HUES6 (cell line): ENCODE results near the gene CBFA2T3.

ENCODE experiments used
- H3K27ac ChIP-seq: 2 replicates; pipeline ENCODE4 v1.7.0; 2013; ENCODE audit warnings: low read depth, mild to moderate bottlenecking, low read length, inconsistent platforms
- H3K27me3 ChIP-seq: 2 replicates; pipeline ENCODE4 v1.6.1; 2013; ENCODE audit warnings: low read length; ENCODE audit not compliant: control insufficient read depth, insufficient read depth
- H3K36me3 ChIP-seq: 2 replicates; pipeline ENCODE4 v1.6.1; 2013; ENCODE audit warnings: low read length; ENCODE audit not compliant: control insufficient read depth, insufficient read depth
- H3K4me1 ChIP-seq: 2 replicates; pipeline ENCODE4 v1.6.1; 2013; ENCODE audit warnings: low read length; ENCODE audit not compliant: control insufficient read depth, insufficient read depth
- H3K4me3 ChIP-seq: 2 replicates; pipeline ENCODE4 v1.5.1; 2013; ENCODE audit warnings: low read depth, low read length
- H3K9ac ChIP-seq: one replicate; pipeline ENCODE4 v1.6.1; 2013; ENCODE audit warnings: mild to moderate bottlenecking, low read length
- H3K9me3 ChIP-seq: 2 replicates; pipeline ENCODE4 v1.6.1; 2013; ENCODE audit warnings: low read depth, low read length; ENCODE audit not compliant: control insufficient read depth, insufficient read depth

Gene CBFA2T3

GRCh38 chr16:88874938-88875599 is 101.9 kb downstream of the CBFA2T3 start:
- H3K4me1 ChIP-seq, result no peaks in the 10 kb centered on the region
- H3K27me3 ChIP-seq, result no peaks in the 10 kb centered on the region
- no peak overlapping the region for H3K4me3 ChIP-seq
- H3K27ac ChIP-seq, result no peak overlapping the region
- H3K9me3 ChIP-seq, result no peaks in the 10 kb centered on the region
- H3K36me3 ChIP-seq, result no peaks in the 10 kb centered on the region
- no peak overlapping the region for H3K9ac ChIP-seq

DNA sequence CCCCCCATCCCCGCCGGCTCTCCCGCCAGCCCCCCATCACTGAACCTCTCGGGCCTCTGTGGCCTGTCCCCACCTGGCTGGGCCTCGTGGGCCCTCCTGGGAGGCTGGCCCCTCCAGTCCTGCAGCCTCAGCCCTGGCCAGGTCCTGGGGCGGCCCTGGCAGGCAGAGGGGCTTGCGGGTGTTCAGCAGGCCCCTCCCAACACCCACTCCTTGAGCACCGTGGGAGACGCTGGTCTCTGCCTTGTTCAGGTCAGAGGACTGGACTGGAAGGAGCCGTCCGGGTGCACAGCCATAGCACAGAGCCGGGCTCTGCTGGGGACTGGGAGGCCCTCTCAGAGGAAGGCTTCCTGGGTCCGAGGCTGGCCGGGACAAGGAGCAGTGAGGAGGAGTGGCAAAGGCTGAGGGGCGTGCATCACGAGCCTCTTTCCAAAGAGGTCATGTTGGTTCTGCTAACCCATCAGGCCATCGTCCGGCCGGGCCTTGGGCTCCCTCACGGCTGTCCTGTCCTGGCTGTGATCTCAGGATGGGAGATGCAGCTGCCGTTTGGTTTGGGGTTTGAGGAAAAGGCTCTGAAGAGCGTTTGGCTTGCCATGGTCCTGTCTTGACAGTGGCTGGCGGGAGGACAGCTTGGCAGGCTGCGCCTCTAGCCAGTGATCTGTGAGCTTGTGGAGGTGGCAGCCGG is 104.2 kb downstream of the CBFA2T3 start:
- H3K4me1 ChIP-seq, result no peaks in the 10 kb centered on the region
- no peaks in the 10 kb centered on the region for H3K36me3 ChIP-seq
- no peak overlapping the region for H3K27ac ChIP-seq
- H3K4me3 ChIP-seq, result no peak overlapping the region
- H3K9ac ChIP-seq, result no peak overlapping the region
- peaks cover 5% of the 10 kb centered on the region; the same call in 1 of the 2 replicates for H3K27me3 ChIP-seq
- H3K9me3 ChIP-seq, result no peaks in the 10 kb centered on the region

GRCh38 chr16:88871730-88872416 is 105.1 kb downstream of the CBFA2T3 start:
- H3K36me3 ChIP-seq, result no peaks in the 10 kb centered on the region
- no peaks in the 10 kb centered on the region for H3K4me1 ChIP-seq
- H3K27ac ChIP-seq, result no peak overlapping the region
- no peak overlapping the region for H3K4me3 ChIP-seq
- no peaks in the 10 kb centered on the region for H3K9me3 ChIP-seq
- H3K27me3 ChIP-seq, result peaks cover 5% of the 10 kb centered on the region; the same call in 1 of the 2 replicates
- H3K9ac ChIP-seq, result no peak overlapping the region

GRCh38 chr16:88871349-88871702 is 105.7 kb downstream of the CBFA2T3 start:
- H3K36me3 ChIP-seq, result no peaks in the 10 kb centered on the region
- no peak overlapping the region for H3K4me3 ChIP-seq
- no peak overlapping the region for H3K9ac ChIP-seq
- peaks cover 5% of the 10 kb centered on the region; the same call in 1 of the 2 replicates for H3K27me3 ChIP-seq
- H3K27ac ChIP-seq, result no peak overlapping the region
- no peaks in the 10 kb centered on the region for H3K4me1 ChIP-seq
- no peaks in the 10 kb centered on the region for H3K9me3 ChIP-seq

DNA sequence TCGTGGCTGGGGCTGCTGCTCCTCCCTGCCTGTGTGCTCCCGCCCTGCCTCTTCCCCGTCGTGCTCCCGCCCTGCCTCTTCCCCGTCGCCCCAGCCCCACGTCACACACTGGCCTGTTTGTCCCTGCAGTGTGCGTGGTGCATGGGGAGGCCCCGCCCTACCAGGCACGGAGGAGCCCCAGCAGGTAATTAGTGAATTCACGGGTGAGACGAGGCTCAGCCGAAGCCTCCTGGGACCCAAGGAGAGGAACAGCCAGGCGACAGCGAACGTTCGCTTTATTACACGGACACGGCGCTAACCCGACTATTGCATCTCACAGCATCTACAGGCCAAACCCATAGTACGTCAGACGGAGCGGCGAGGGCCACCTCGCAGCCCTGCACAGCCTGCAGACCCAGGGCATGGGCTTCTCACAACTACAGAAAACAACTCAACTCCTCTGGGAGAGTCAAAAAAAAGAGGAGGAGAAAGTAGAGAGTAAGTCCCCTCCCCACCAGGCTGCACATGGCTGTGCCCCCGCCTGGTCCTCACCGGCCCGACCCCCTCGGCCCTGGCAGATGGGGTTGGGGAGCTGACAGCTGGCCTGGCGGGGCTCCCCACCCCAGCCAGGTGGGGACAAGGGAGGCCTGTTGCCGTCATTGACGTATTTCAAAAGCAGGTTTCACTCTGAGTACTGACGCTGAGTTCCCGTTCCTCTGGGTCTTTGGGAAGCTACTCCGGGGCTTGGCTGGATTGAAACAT is 106.2 kb downstream of the CBFA2T3 start:
- Histone ChIP-seq H3K27ac (no peak overlapping the region), H3K4me1 (no peaks in the 10 kb centered on the region), H3K27me3 (peaks cover 5% of the 10 kb centered on the region; the same call in 1 of the 2 replicates)

GRCh38 chr16:88869673-88869980 is 107.4 kb downstream of the CBFA2T3 start:
- no peak overlapping the region for H3K4me3 ChIP-seq
- peaks cover 5% of the 10 kb centered on the region; the same call in 1 of the 2 replicates for H3K27me3 ChIP-seq
- H3K36me3 ChIP-seq, result no peaks in the 10 kb centered on the region

More for the DNA sequence above, 106.2 kb downstream of the CBFA2T3 start:
- no peak overlapping the region for H3K4me3 ChIP-seq
- no peaks in the 10 kb centered on the region for H3K9me3 ChIP-seq
- H3K36me3 ChIP-seq, result no peaks in the 10 kb centered on the region
- H3K9ac ChIP-seq, result no peak overlapping the region

DNA sequence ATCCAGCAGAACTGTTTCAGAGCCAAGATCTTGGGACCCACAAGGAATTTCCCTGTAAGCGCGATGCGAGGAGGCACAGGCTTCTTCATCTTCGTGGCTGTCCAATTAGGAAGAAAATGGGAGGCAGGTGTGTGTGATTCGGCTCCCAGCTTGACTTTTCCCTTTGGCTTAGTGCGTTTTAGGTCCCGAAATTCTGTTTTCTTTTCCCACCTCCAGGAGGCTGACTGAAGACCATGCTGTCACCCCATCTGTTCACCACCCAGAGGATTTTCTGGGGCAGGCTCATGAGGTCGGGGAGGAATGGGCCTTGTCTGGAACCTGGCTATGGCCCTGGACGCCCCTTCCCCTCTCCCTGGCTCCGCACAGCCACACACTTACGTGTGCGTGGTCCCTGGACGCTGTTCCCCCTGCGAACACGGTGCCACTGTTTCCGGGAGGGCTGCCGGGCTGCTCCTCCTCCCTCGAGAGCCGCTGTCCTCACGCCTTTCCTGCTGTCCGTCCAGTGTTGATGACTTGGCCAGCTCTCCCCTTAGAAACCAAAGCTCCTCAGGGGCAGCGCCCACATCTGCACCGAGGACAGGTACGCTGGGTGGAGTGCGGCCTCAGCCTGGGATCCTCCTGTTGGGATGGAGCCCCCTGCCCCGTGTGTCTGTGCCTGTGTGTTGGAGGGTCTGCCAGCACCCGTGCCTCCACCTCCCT is 107.9 kb downstream of the CBFA2T3 start:
- Histone ChIP-seq H3K27me3 (peaks cover 5% of the 10 kb centered on the region; the same call in 1 of the 2 replicates), H3K9me3 (no peaks in the 10 kb centered on the region)

More at GRCh38 chr16:88869673-88869980, 107.4 kb downstream of the CBFA2T3 start:
- Histone ChIP-seq H3K9me3 (no peaks in the 10 kb centered on the region), H3K9ac (no peak overlapping the region), H3K4me1 (no peaks in the 10 kb centered on the region), H3K27ac (no peak overlapping the region)

GRCh38 chr16:88867581-88868246 is 109.3 kb downstream of the CBFA2T3 start:
- Histone ChIP-seq H3K4me1 (no peaks in the 10 kb centered on the region), H3K27me3 (peaks cover 5% of the 10 kb centered on the region; the same call in 1 of the 2 replicates)

More for the DNA sequence above, 107.9 kb downstream of the CBFA2T3 start:
- Histone ChIP-seq H3K36me3 (no peaks in the 10 kb centered on the region), H3K27ac (no peak overlapping the region), H3K4me3 (no peak overlapping the region), H3K4me1 (no peaks in the 10 kb centered on the region), H3K9ac (no peak overlapping the region)

GRCh38 chr16:88866151-88866920 is 110.7 kb downstream of the CBFA2T3 start, which contains the start of gene PABPN1L:
Gene PABPN1L, minus strand, starts transcription at chr16:88866660. Its CDS starts 54 bp downstream, at chr16:88866606.
- Histone ChIP-seq H3K4me1 (no peaks in the 10 kb centered on the region), H3K36me3 (peaks cover 17% of the 10 kb centered on the region), H3K9me3 (no peaks in the 10 kb centered on the region), H3K4me3 (no peak within 1 kb of the TSS), H3K27me3 (peaks cover 5% of the 10 kb centered on the region; the same call in 1 of the 2 replicates), H3K9ac (no peak within 1 kb of the TSS), H3K27ac (no peak within 1 kb of the TSS)

More at GRCh38 chr16:88867581-88868246, 109.3 kb downstream of the CBFA2T3 start:
- Histone ChIP-seq H3K27ac (no peak overlapping the region), H3K36me3 (peaks cover 5% of the 10 kb centered on the region; the same call in 1 of the 2 replicates), H3K9ac (no peak overlapping the region), H3K4me3 (no peak overlapping the region), H3K9me3 (no peaks in the 10 kb centered on the region)
